ENCODE results near the gene NAA80.
"Not testable (repeated sequence)": the region's sequence is repeated elsewhere in the genome, so short reads cannot be mapped to it uniquely, and the experiment has no call there.

The NAA80 gene

GRCh38 chr3:50288387-50289007 lies 10.7 kb downstream of the NAA80 start:
- no peak for DNase-seq

GRCh38 chr3:50287262-50287661 lies 11.9 kb downstream of the NAA80 start:
- DNase-seq = no peak

DNA sequence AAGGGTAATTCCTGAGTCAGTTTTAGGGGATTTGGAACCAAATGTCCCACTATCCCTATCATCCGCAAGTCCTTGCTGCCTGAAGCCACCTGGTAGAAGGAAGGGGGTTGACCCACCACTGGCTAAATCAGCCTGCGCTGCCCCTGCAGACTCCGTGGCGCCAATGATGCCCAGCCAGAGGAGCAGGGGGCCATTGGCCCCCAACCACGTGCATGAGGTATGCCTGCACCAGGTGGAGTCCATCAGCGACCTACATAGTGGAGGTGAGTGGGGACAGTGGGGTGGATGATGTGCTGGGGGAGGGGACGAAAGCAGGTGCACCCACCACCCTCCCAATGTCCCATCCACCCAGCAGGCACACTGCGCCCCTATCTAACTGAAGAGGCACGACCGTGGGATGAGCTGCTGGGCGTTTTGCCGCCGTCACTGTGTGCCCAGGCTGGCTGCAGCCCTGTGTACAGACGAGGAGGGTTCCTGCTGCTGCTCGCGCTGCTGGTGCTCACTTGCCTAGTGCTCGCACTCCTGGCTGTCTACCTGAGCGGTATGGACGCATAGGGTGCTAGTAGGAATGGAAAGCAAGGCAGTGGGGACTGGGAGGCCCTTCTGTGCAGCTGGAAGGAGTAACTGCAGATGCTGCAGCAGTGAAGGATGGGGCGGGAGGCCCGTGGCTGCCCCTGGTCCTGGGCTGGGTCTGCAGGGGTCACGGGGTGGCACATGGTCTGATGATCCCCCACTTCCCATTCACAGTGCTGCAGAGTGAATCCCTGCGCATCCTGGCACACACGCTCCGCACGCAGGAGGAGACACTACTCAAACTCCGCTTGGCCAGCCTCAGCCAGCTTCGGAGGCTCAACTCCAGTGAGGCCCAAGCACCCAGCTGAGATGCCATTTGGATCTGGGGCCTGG lies 12.6 kb downstream of the NAA80 start:
- no peak for DNase-seq

DNA sequence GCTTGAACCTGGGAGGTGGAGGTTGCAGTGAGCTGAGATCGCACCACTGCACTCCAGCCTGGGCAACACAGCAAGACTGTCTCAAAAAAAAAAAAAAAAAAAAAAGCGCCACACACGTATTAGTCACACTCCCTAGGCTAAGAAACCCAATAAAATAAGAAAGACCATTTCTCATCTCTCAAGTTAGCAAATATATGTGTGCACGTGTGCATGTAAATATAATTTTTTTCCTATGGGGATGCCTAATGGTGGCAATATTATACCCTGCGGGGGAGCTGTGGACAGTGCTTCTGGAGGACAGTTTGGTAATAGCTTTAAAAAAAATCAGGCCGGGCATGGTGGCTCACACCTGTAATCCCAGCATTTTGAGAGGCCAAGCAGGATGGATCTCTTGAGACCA lies 15.1 kb downstream of the NAA80 start:
- DNase-seq = not testable (repeated sequence)

DNA sequence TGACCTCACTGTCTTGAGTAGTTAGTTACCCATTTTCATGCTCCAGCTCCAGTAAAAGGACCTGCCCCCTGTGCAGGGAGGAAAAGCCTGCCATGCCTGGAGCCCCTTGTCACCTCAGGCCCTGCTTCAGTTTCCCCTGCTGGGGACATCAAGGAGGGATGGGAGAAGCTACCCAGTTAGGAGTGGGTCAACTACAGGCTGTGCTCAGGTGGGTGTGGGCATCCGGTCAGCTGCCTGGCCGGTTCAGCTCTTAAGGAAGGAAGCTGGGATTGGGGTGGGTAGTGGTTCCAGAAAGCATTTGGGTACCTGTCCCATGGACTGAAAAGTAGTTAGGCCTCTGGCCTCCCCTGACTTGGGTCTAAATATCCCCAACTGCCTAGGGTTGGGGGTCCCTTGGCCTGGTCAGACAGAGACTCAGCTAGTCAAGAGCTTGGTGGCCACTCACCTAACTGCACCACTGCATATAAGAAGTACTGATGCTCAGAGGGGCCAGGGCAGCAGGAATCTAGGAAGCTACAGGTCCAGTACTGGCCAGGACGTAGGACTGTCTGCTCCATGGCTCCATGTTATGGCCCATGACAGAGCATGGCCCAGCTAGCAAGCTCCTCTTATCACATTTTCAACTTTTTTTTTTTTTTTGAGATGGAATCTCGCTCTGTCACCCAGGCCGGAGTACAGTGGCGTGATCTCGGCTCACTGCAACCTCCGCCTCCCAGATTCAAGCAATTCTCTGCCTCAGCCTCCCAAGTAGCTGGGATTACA lies 19.8 kb downstream of the NAA80 start:
- no peak for DNase-seq

GRCh38 chr3:50278880-50279224 lies 20.4 kb downstream of the NAA80 start, which contains the start of gene LSMEM2:
LSMEM2 (plus strand) TSS chr3:50279087; CDS start chr3:50279114, 27 bp downstream.
- no peak for DNase-seq

DNA sequence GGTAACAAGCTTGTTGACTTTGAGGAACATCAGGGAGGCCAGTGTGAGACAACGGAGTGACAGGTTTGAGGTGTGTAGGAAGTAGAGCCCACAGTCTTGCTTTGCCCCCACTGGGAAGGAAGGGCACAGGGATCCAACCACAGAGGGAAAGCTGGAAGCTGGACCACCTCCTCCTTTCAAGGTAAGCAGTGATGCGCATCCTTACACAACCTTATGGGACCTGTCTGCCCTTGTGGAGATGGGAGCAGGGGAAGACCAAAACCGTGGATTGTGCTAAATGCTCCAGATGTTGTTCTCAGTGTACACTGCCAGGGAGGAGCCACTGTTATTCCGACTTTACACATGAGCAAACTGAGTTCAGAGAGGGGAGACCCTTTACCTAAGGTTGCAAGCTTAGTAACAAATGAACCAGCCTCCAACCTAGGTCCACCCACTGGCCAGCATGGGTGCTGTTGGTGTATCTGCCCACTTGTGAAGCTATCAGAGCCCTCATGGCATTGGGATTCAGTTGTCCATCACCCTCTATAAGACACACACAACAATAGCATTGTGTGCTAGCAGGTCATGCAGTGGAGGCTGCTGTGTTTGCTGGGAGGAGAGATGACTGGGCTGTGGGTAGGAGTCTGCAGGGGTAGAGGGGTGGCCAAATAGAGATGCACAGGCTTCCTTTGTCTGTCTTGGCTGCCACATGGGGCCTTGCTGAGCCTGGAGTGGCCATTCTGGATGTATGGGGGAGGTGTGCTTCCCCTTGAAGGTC lies 20.9 kb downstream of the NAA80 start:
- no peak for DNase-seq

- DNase-seq = no peak
Measured at GRCh38 chr3:50276762-50277101, 22.5 kb downstream of the NAA80 start.

GRCh38 chr3:50275996-50276761 lies 23.0 kb downstream of the NAA80 start:
- no peak for DNase-seq

- no peak for DNase-seq
Measured at GRCh38 chr3:50275141-50275995, 23.8 kb downstream of the NAA80 start.

GRCh38 chr3:50274371-50275104 lies 24.7 kb downstream of the NAA80 start:
- DNase-seq = peak; percentile 79

- DNase-seq = no peak
Measured at GRCh38 chr3:50273689-50274065, 25.5 kb downstream of the NAA80 start.

- peak; percentile 91 for DNase-seq
Measured at GRCh38 chr3:50272911-50273688, 26.1 kb downstream of the NAA80 start.

DNA sequence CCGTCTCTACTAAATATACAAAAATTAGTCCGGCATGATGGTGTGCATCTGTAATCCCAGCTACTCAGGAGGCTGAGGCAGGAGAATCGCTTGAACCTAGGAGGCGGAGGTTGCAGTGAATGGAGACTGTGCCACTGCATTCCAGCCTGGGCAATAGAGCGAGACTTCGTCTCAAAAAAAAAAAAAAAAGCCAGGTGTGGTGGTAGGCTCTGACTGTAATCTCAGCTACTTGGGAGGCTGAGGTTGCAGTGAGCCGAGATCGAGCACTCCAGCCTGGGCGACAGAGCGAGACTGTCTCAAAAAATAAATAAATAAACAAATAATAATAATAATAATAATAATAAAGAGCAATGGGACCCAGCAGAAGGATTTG lies 26.7 kb downstream of the NAA80 start:
- not testable (repeated sequence) for DNase-seq

DNA sequence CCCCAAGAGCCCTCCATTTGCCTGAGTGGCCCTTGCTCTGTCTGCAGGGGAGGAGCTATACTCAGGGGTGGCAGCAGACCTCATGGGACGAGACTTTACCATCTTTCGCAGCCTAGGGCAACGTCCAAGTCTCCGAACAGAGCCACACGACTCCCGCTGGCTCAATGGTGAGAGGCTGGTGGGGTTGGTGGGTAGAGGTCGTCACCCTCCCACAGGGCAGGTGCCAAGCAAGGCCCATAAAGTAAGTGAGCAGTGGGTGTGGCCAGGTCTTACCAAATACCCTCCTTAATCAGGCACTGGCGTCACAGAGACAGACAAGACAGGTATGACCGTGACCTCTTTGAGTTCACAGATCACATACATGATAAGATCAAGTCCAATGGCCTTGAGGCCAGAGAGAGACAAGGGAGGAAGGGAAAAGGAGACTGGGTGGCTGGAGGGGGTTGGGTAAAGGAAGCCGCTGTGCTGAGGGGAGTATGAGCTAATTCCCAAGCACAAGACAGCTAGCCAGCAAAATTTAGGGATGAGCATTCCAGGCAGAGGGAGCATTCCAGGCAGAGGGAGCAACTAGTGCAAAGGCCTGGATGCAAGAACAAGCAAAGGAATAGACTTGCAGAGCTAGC lies 27.8 kb downstream of the NAA80 start:
- no peak for DNase-seq

GRCh38 chr3:50270422-50271224 lies 28.6 kb downstream of the NAA80 start:
- DNase-seq = no peak

DNA sequence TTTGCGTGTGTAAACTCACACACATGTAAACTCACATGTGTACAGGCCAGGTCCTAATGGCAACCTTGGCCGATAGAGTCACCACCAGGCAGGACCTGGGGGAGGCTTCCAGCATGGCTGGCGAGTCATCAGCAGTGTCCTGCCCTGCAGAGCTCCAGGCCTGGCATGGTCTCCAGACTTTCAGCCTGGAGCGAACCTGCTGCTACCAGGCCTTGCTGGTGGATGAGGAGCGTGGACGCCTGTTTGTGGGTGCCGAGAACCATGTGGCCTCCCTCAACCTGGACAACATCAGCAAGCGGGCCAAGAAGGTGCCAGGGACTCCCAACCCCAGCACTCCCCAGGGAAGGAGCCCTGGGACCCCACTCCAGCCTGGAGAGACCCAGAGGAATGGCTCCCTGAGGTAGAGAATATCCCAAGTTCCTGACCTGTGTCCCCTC lies 29.2 kb downstream of the NAA80 start:
- DNase-seq = no peak

GRCh38 chr3:50269460-50269859 lies 29.7 kb downstream of the NAA80 start:
- DNase-seq = no peak
